ENCODE data around the gene DLG1.

DNA sequence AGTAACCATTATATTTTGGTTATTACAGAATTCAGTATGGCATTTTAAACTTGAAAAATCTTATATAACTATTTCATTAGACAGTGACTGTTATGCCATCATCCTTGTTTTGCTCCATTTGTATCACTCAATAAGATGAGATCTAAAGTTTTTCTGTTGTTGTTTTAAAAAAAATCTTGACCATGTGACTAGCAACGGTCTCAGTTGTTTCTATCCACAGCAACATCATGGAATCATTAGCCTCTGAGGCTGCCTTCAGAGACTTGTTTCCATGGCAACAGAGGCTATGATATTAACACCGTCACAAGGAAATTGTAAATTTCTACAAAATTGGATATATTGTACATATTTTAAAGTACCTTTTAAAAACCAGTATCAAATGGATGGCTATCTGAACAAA lies 129.8 kb downstream of the DLG1 start:
- TF ChIP-seq, protein P1, sequence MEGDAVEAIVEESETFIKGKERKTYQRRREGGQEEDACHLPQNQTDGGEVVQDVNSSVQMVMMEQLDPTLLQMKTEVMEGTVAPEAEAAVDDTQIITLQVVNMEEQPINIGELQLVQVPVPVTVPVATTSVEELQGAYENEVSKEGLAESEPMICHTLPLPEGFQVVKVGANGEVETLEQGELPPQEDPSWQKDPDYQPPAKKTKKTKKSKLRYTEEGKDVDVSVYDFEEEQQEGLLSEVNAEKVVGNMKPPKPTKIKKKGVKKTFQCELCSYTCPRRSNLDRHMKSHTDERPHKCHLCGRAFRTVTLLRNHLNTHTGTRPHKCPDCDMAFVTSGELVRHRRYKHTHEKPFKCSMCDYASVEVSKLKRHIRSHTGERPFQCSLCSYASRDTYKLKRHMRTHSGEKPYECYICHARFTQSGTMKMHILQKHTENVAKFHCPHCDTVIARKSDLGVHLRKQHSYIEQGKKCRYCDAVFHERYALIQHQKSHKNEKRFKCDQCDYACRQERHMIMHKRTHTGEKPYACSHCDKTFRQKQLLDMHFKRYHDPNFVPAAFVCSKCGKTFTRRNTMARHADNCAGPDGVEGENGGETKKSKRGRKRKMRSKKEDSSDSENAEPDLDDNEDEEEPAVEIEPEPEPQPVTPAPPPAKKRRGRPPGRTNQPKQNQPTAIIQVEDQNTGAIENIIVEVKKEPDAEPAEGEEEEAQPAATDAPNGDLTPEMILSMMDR (conservative IDR thresholded peaks at IDR 0.05; ENCODE audit: low read depth, low read length): no peak
- TF ChIP-seq EZH2 (IDR thresholded peaks at IDR 0.05; ENCODE audit: borderline replicate concordance, low read depth, low read length, poor library complexity, severe bottlenecking): no peak
